HG03025 (cell line): ENCODE results near the gene EP400.

ENCODE experiments used
- ATAC-seq: cut with Tn5 transposase; IDR thresholded peaks from one replicate; pipeline ENCODE4 v1.9.1; 2021; ENCODE audit warnings: mild to moderate bottlenecking, moderate library complexity; ENCODE audit not compliant: unreplicated experiment, low FRiP score

EP400 gene

GRCh38 chr12:132106921-132107320 lies 157.2 kb downstream of the EP400 start:
- ATAC-seq, result no peak

DNA sequence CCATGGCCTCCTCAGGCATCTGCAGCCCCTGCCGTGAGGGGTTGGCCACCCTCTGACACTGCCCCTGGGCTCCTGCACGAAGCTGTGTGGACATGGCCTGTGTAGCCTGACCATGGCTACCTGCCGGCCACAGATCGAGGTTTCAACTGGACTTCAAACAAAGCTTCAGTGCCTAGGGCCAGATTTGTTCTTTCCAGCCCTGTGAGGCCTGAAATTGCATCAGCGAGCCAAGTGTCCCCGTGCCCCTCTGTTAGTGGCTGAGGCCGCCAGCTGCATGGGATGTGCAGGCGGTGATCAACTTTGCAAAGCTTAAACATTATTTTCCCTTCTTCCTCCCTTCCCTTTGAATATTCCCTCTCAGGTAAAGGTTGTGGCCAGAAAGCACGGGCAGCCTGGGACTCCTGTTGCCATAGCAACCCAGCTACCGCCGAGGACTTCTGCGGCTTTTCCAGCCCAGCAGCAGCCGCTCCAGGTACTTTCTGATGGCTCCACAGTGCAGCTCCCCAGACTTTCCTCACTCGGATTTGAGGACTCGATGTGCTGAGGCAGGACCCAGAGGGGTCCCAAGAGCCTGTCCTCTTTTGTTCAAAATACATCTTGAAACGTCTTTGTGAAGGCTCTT lies 158.6 kb downstream of the EP400 start:
- no peak for ATAC-seq

DNA sequence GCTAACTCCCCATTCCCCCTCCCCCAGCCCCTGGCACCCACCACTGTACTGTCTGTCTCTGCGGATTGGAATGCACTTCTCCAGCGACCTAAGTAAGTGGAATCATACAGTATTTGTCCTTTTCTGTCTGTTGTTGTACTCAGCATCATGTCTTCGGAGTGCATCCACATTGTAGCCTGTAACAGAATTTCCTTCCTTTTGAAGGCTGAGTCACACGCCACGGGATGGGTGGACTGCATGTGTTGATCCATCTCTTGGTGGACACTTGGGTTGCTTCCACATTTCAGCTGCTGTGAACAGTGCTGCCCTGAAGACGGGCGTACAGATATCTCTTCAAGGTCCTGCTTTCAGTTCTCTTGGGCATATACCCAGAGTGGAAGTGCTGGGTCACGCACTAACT lies 160.0 kb downstream of the EP400 start:
- ATAC-seq, result no peak

DNA sequence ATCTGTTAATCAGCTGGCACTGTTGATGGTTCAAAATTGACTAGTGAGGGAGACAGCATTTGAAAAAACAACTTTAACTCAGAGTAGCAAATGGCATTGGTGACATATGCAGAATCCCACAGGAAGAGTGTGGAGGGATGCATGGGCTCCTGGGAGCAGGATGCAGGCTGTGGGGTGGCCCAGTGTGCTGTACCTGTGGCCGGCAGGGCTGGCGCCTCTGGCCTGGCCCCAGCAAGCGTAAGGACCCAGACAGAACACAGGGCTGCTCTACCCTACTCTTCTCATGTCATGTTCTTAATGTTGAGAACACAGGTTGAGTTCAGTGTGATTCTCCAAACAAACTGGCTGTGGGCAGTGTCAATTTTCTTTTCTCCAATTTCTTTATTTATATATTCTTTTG lies 160.9 kb downstream of the EP400 start:
- ATAC-seq, result no peak

DNA sequence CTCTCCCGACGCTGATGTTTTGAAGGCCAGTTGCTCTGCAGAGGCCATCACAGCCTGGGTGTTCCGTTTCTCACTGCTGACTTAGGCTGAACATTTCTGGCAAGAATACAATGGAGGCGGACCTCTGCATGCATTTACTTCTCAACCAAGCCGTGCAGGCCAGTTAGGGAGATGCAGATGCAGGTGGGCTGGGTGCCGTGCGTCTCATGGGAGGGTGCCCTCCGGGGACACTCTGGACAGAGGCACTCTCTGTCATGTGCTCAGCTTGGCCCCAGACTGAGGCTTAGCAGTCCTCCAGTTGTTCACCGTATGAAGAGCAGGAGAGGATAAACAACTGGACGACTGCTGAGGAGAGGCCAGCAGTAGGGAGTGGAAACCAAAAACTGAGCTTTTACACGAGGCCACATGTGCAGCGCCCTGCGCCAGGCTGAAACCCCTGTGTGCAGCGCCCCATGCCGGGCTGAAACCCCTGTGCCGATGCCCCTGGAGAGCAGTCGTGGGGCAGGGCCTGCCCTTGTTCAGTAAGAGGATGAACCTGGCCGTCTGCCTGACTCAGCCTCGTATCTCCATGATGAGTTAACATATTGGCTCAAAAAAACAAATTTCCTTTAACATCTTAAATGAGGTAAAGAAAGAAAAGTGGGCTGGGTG lies 162.0 kb downstream of the EP400 start:
- no peak for ATAC-seq

- ATAC-seq, result no peak
Observed at GRCh38 chr12:132114667-132115066, 164.9 kb downstream of the EP400 start.

GRCh38 chr12:132115500-132115899 lies 165.8 kb downstream of the EP400 start:
- no peak for ATAC-seq

GRCh38 chr12:132116709-132117557 lies 167.2 kb downstream of the EP400 start:
- ATAC-seq, result no peak

DNA sequence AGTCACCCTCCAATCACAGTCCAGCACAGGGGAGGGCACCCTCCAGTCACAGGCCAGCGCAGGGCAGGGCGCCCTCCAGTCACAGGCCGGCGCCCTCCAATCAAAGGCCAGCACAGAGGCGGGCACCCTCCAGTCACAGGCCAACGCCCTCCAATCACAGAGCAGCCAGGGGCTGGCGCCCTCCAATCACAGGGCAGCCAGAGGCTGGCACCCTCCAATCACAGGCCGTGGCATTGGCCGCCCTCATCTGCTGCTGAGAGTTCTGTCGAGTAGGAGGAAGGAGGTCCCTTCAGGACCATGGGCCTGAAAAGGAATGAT lies 167.8 kb downstream of the EP400 start:
- ATAC-seq, result no peak

DNA sequence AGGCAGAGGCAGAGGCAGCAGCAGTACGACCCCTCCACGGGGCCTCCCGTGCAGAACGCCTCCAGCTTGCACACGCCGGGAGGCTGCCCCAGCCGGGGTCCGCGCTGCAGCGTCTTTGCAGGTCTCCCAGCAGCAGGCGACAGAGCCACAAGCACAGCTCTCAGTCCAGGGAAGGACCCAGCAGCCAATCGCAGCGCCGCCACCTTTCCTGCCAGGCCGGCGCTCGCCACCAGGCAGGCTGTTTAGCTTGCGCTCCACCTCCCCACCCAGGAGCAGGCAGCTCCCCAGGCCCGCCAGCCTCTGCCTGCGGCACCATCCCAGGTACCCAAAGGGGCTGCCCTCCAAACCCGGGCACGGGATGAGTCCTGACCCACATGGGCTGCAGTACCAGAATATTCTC lies 169.1 kb downstream of the EP400 start:
- ATAC-seq, result no peak

DNA sequence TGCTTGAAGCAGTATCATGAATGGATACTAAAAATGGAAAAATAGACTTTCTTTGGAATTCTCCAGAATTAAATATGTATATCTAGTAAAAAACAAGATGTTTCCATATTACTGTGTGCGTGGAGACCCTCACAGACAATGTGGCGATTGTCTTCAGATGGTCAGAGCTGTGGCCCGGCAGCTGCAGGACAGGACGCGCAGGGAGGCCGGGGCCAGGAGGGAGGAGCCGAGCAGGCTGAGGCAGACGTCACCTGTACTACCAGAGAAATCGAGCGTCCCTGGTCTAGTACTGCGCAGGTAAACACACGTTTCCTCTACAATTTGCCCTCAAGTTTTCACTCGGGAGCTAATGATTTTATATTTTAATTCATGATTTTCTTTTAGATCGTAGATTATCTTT lies 171.5 kb downstream of the EP400 start:
- no peak for ATAC-seq

GRCh38 chr12:132123970-132124765 lies 174.4 kb downstream of the EP400 start:
- no peak for ATAC-seq

DNA sequence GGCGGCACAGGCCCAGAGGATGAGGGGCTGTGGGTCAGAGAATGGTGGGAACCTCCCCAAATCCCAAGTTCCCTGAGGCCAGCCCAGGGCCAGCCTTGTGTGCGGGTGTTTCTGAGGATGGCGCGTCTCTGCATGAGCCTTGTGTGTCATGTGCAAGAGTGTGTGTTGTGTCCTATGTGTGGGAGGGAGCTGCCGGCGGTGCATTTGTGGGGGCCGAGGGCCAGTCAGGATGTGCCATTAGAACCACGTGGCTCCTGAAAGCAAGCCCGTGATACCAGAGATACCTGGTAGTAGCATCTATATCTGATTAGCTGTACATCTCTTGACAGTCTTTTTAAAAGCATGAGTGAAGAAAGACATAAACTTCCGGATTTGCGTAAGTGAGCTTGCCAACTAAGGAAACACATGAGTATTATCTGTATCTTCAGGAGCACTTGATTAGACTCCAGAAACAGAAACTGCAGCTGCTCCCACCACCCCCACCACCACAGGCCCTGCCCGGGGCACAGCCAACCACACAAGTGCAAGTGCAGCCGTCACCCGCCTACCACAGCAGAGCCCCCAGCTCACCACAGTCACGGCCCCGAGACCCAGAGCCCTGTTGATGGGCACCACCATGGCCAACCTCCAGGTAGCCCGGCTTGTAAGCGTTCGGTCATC lies 175.2 kb downstream of the EP400 start:
- no peak for ATAC-seq

GRCh38 chr12:132125736-132126135 lies 176.0 kb downstream of the EP400 start:
- ATAC-seq, result no peak

GRCh38 chr12:132127041-132127440 lies 177.3 kb downstream of the EP400 start:
- no peak for ATAC-seq

- ATAC-seq, result no peak
Observed at GRCh38 chr12:132129007-132129406, 179.3 kb downstream of the EP400 start.

DNA sequence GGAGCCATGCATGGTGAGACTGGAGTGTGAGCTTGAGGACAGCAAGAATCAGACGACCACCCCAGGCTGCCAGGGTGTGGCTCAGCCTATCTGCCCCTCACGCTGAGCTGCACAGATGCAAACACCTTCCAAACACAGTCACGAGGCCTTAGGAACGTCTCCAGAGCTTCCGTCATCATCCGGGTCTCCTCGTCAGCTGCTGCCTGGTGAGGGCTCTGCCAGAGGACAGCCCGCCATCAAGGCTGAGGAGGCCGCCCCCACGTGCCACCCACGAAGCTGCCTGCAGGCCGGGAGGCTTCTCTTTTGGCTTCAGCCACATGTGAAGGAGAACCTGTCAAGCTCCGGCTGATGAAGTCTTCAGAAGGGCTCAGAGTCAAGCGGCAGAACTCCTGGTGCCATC lies 180.9 kb downstream of the EP400 start:
- ATAC-seq, result no peak
